Panc1 (cell line): ENCODE data around the gene TNNI3K. TPM values are rescaled to one million over a fixed set of nuclear protein-coding genes. Genes with fewer than 3 reads are reported as not detected.

Experiments
- ATAC-seq: fragments of 200-7000 bp; cut with Tn5 transposase; 2 replicates; pipeline ENCODE4 v1.9.1; 2020; ENCODE audit warnings: mild to moderate bottlenecking, moderate library complexity
- BruUV-seq: library from RNA; stranded (reverse); fragments of 400-500 nt; replicated peaks from 2 replicates; lab custom pipeline; 2021; lab: Mats Ljungman, UMichigan
- CTCF ChIA-PET: fragments of 300-600 bp; sonication (Branson Sonifier 250); formaldehyde crosslinking; loops from one replicate; lab custom pipeline; 2022; ENCODE audit warnings: antibody characterized with exemption; lab: Charles Lee
- POLR2A ChIA-PET: fragments of 300-600 bp; sonication (Branson Sonifier 250); formaldehyde crosslinking; loops from one replicate; lab custom pipeline; 2022; ENCODE audit warnings: antibody characterized with exemption; lab: Charles Lee
- DNase-seq: peaks from one replicate; pipeline ENCODE4 v3.0.0-alpha.2; 2010; ENCODE audit warnings: low read depth, low spot score
- H3K27ac ChIP-seq: 2 replicates; pipeline ENCODE4 v1.5.1; 2011; ENCODE audit warnings: mild to moderate bottlenecking, low read length, inconsistent platforms
- H3K27me3 ChIP-seq: fragments of 200-500 bp; sonication (Bioruptor generic); 2 replicates; pipeline ENCODE4 v1.6.0; 2014; ENCODE audit warnings: low read length, inconsistent platforms; ENCODE audit not compliant: control insufficient read depth, insufficient read depth
- H3K36me3 ChIP-seq: fragments of 200-500 bp; sonication (Bioruptor generic); 2 replicates; pipeline ENCODE4 v1.5.1; 2014; ENCODE audit warnings: inconsistent platforms, mild to moderate bottlenecking, low read length, moderate library complexity; ENCODE audit not compliant: control insufficient read depth, insufficient read depth
- H3K4me1 ChIP-seq: 2 replicates; pipeline ENCODE4 v1.5.1; 2011; ENCODE audit warnings: inconsistent platforms, mild to moderate bottlenecking, low read length, moderate library complexity; ENCODE audit not compliant: control insufficient read depth, insufficient read depth
- H3K4me3 ChIP-seq, 2 experiments: 2 replicates each; pipeline ENCODE4 v1.5.1; 2011 to 2012; ENCODE audit warnings: low read depth in 2 of 2, low read length in 2 of 2, mild to moderate bottlenecking in 2 of 2, inconsistent platforms in 1 of 2, moderate library complexity in 1 of 2
- H3K9me3 ChIP-seq: fragments of 200-500 bp; sonication (Bioruptor generic); 2 replicates; pipeline ENCODE4 v1.5.1; 2014; ENCODE audit warnings: low read depth, mild to moderate bottlenecking, inconsistent platforms, low read length, moderate library complexity; ENCODE audit not compliant: control insufficient read depth, insufficient read depth
- POLR2AphosphoS5 ChIP-seq: IDR thresholded peaks from 2 replicates; pipeline ENCODE4 v1.6.1; 2012; ENCODE audit warnings: mild to moderate bottlenecking, low read depth, low read length, moderate library complexity
- SIN3A ChIP-seq: IDR thresholded peaks from 2 replicates; pipeline ENCODE4 v1.6.1; 2012; ENCODE audit warnings: low read depth, mild to moderate bottlenecking, low read length, moderate library complexity, borderline replicate concordance; ENCODE audit not compliant: insufficient read depth
- TCF7L2 ChIP-seq: IDR thresholded peaks from 2 replicates; pipeline ENCODE4 v1.6.1; 2011; ENCODE audit warnings: mild to moderate bottlenecking, low read depth, low read length, inconsistent platforms
- in situ Hi-C: cut with HindIII; loops from 2 replicates; pipeline ENCODE4 v1.10.0; 2016; ENCODE audit warnings: low sequenced_read_pairs, low pct_unique_long_range_greater_than_20kb
- intact Hi-C: fragments of 100-400 bp; cut with micrococcal nuclease; formaldehyde crosslinking; loops from one replicate; pipeline ENCODE4 v1.10.0; 2022; ENCODE audit not compliant: unreplicated experiment
- total RNA-seq: library from RNA; stranded (reverse); gene quantifications from one replicate; pipeline ENCODE4 v1.2.1, GENCODE V29; 2021; ENCODE audit not compliant: unreplicated experiment
- TF ChIP-seq, protein P1 (sequence below): fragments of 450-650 bp; IDR thresholded peaks from 2 replicates; pipeline ENCODE4 v1.5.1; 2017; ENCODE audit warnings: mild to moderate bottlenecking
- TF ChIP-seq, protein P2 (sequence below), 2 experiments: IDR thresholded peaks; 2 replicates each; pipeline ENCODE4 v1.6.1; 2011 to 2012; ENCODE audit warnings: low read depth in 2 of 2, control low read depth in 1 of 2, low read length in 1 of 2, mild to moderate bottlenecking in 1 of 2, moderate library complexity in 1 of 2; ENCODE audit not compliant: insufficient read depth in 1 of 2

The TNNI3K gene
- total RNA-seq, 1 experiment from 2014 or later, result not detected

DNA sequence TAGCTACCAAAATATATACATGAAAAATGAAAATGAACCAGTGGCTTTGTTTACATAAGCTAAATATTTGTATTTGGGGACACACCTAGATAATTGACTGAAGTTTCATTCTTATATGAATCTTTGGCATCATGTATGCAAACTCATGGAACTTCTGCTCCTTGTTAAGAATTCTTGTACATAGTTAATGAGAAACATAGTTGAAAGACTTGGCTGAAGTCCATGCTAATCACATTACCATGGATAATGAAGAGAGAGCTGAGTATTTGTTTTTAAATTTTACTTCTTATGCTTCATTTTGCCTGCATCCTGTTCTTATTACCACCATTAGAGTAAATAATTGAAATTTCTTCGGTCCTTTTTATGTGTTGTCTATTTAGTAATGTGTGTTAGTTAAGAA lies 168.4 kb downstream of the TNNI3K start:
- TF ChIP-seq POLR2AphosphoS5 (no peak), TCF7L2 (no peak), SIN3A (no peak)
- TF ChIP-seq, protein P1, sequence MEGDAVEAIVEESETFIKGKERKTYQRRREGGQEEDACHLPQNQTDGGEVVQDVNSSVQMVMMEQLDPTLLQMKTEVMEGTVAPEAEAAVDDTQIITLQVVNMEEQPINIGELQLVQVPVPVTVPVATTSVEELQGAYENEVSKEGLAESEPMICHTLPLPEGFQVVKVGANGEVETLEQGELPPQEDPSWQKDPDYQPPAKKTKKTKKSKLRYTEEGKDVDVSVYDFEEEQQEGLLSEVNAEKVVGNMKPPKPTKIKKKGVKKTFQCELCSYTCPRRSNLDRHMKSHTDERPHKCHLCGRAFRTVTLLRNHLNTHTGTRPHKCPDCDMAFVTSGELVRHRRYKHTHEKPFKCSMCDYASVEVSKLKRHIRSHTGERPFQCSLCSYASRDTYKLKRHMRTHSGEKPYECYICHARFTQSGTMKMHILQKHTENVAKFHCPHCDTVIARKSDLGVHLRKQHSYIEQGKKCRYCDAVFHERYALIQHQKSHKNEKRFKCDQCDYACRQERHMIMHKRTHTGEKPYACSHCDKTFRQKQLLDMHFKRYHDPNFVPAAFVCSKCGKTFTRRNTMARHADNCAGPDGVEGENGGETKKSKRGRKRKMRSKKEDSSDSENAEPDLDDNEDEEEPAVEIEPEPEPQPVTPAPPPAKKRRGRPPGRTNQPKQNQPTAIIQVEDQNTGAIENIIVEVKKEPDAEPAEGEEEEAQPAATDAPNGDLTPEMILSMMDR, result no peak
- TF ChIP-seq, protein P2, sequence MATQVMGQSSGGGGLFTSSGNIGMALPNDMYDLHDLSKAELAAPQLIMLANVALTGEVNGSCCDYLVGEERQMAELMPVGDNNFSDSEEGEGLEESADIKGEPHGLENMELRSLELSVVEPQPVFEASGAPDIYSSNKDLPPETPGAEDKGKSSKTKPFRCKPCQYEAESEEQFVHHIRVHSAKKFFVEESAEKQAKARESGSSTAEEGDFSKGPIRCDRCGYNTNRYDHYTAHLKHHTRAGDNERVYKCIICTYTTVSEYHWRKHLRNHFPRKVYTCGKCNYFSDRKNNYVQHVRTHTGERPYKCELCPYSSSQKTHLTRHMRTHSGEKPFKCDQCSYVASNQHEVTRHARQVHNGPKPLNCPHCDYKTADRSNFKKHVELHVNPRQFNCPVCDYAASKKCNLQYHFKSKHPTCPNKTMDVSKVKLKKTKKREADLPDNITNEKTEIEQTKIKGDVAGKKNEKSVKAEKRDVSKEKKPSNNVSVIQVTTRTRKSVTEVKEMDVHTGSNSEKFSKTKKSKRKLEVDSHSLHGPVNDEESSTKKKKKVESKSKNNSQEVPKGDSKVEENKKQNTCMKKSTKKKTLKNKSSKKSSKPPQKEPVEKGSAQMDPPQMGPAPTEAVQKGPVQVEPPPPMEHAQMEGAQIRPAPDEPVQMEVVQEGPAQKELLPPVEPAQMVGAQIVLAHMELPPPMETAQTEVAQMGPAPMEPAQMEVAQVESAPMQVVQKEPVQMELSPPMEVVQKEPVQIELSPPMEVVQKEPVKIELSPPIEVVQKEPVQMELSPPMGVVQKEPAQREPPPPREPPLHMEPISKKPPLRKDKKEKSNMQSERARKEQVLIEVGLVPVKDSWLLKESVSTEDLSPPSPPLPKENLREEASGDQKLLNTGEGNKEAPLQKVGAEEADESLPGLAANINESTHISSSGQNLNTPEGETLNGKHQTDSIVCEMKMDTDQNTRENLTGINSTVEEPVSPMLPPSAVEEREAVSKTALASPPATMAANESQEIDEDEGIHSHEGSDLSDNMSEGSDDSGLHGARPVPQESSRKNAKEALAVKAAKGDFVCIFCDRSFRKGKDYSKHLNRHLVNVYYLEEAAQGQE (IDR thresholded peaks at IDR 0.05; ENCODE audit: insufficient read depth in 1 of 2, low read depth in 2 of 2, low read length in 1 of 2), result no peak
- intact Hi-C loops (no loop called here), in situ Hi-C loops (no loop called here)
- no peak for ATAC-seq
- DNase-seq, result no peak
- H3K36me3 ChIP-seq, result no peaks in the 10 kb centered on the region
- BruUV-seq, result no TSS peak
- no peak overlapping the region for H3K4me3 ChIP-seq
- H3K9me3 ChIP-seq, result no peaks in the 10 kb centered on the region
- no peak overlapping the region for H3K27ac ChIP-seq
- no peaks in the 10 kb centered on the region for H3K27me3 ChIP-seq
- POLR2A ChIA-PET, result no interaction called here
- CTCF ChIA-PET, result no interaction called here
- H3K4me1 ChIP-seq, result no peaks in the 10 kb centered on the region

DNA sequence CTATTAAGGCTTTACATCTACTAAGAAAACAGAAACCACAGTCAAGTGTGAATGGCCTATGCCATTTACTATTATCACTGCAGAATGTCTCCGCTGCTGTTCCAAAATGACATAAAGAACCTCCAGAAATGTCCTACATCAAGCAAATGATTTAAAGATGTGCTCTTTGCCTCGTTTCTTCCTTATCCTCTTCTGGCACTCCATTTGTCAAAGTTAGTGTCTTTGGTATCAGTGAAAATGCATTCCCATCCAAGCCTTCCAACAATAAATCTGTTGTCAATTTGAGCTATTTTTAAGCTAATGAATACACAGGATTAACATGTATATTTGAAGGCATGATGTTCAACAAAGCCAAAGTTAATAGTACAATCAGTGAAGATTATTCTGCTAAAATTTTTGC lies 171.6 kb downstream of the TNNI3K start:
- no peak overlapping the region for H3K4me3 ChIP-seq
- CTCF ChIA-PET, result no interaction called here
- H3K27me3 ChIP-seq, result no peaks in the 10 kb centered on the region
- intact Hi-C loops (no loop called here), in situ Hi-C loops (no loop called here)
- H3K27ac ChIP-seq, result no peak overlapping the region
- POLR2A ChIA-PET, result no interaction called here
- DNase-seq, result no peak
- no peaks in the 10 kb centered on the region for H3K9me3 ChIP-seq
- TF ChIP-seq SIN3A, result no peak
- TF ChIP-seq, protein P1, result no peak
- TF ChIP-seq TCF7L2, result no peak
- TF ChIP-seq, protein P2 (IDR thresholded peaks at IDR 0.05; ENCODE audit: insufficient read depth in 1 of 2, low read depth in 2 of 2, low read length in 1 of 2), result no peak
- no peak for TF ChIP-seq POLR2AphosphoS5
- no peaks in the 10 kb centered on the region for H3K36me3 ChIP-seq
- ATAC-seq, result no peak
- BruUV-seq, result no TSS peak
- H3K4me1 ChIP-seq, result no peaks in the 10 kb centered on the region
